GM06990 (cell line): ENCODE data around the gene GRM4.

ENCODE experiments used
- DNase-seq: peaks from one replicate; pipeline ENCODE4 v3.0.0-alpha.2; 2011; ENCODE audit not compliant: insufficient read length; ENCODE audit errors: extremely low read depth
- H3K27me3 ChIP-seq: replicated peaks from 2 replicates; pipeline ENCODE4 v1.6.0; 2011; ENCODE audit warnings: low read length; ENCODE audit not compliant: control insufficient read depth, insufficient read depth
- H3K36me3 ChIP-seq: 2 replicates; pipeline ENCODE4 v1.5.1; 2011; ENCODE audit warnings: low read length; ENCODE audit not compliant: control insufficient read depth, insufficient read depth
- H3K4me3 ChIP-seq: replicated peaks from 2 replicates; pipeline ENCODE4 v1.5.1; 2011; ENCODE audit warnings: low read depth, mild to moderate bottlenecking, control low read depth, low read length
- TF ChIP-seq, protein P1 (sequence below): IDR thresholded peaks from 2 replicates; pipeline ENCODE4 v1.5.1; 2011; ENCODE audit warnings: low read length, control low read depth, mild to moderate bottlenecking, inconsistent platforms; ENCODE audit not compliant: insufficient read depth, poor library complexity, severe bottlenecking

Gene GRM4

DNA sequence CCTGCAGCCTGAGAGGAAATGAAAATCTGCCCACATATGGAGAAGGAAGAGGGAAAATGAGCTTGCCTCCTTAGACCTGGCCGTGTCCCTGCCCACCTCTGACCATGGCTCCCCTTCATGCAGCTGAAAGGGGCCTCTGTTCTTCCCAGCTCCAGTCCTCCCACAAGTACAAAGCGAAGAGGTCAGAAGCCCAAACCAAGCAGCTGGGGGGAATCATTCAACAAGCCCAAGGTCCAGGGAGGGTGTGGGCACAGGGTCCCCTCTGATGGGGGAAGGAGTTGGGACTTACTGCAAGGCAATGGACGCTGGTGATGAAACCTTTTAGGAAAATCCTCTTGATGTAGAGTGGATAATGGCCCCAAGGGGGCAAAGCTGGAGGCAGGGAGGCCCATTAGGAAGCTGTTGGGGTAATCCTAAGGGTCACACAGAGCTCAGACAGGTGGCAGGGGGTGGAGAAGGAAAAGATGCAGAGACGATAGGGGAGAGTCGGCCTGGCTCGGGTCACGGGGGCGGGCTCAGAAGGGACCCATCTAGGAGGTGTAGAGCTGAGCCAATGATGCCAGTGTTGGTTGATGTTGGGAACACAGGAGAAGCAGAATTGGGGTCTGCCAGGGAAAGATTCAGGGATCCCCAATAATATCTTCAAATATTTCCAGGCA, 16.1 kb upstream of the GRM4 start:
- no peak overlapping the region for H3K4me3 ChIP-seq
- TF ChIP-seq, protein P1, sequence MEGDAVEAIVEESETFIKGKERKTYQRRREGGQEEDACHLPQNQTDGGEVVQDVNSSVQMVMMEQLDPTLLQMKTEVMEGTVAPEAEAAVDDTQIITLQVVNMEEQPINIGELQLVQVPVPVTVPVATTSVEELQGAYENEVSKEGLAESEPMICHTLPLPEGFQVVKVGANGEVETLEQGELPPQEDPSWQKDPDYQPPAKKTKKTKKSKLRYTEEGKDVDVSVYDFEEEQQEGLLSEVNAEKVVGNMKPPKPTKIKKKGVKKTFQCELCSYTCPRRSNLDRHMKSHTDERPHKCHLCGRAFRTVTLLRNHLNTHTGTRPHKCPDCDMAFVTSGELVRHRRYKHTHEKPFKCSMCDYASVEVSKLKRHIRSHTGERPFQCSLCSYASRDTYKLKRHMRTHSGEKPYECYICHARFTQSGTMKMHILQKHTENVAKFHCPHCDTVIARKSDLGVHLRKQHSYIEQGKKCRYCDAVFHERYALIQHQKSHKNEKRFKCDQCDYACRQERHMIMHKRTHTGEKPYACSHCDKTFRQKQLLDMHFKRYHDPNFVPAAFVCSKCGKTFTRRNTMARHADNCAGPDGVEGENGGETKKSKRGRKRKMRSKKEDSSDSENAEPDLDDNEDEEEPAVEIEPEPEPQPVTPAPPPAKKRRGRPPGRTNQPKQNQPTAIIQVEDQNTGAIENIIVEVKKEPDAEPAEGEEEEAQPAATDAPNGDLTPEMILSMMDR = no peak
- H3K36me3 ChIP-seq = no peaks in the 10 kb centered on the region
- no peak for DNase-seq
- H3K27me3 ChIP-seq = no peaks in the 10 kb centered on the region

DNA sequence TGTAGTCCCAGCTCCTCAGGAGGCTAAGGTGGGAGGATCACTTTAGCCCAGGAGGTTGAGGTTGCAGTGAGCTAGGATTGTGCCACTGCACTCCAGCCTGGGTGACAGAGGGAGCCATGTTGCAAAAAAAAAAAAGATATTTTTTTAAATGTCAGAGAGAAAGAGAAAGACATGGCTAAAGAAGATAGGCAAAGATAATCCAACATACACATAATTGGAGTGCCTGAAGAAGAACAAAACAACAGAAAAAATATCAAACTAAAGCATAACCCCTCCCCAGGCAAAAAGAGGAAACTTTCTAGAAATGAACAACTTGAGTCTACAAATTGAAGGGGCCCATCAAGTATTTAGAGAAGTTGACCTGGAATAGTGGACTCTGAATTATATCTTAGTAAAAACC, 14.0 kb upstream of the GRM4 start:
- no peak overlapping the region for H3K4me3 ChIP-seq
- no peaks in the 10 kb centered on the region for H3K36me3 ChIP-seq
- TF ChIP-seq, protein P1 = no peak
- DNase-seq = no peak
- H3K27me3 ChIP-seq = no peaks in the 10 kb centered on the region; the same call in 1 of the 2 replicates

DNA sequence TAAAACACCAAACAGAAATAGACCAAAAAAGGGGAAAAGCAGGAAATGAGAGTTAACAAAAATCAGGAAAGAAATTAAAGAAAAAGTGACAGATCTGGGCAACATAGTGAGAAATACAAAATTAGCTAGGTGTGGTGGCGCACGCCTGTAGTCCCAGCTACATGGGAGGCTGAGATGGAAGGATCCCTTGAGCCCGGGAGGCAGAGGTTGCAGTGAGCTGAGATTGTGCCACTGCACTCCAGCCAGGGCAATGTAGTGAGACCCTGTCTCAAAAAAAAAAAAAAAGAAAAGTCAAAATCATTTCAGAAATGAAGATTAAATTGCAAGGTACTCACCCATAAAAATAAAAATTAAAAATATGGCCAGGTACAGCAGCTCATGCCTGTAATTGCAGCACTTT, 13.0 kb upstream of the GRM4 start:
- DNase-seq = no peak
- peaks cover 2% of the 10 kb centered on the region; the same call in 1 of the 2 replicates for H3K27me3 ChIP-seq
- TF ChIP-seq, protein P1 = no peak
- H3K4me3 ChIP-seq = no peak overlapping the region
- no peaks in the 10 kb centered on the region for H3K36me3 ChIP-seq

DNA sequence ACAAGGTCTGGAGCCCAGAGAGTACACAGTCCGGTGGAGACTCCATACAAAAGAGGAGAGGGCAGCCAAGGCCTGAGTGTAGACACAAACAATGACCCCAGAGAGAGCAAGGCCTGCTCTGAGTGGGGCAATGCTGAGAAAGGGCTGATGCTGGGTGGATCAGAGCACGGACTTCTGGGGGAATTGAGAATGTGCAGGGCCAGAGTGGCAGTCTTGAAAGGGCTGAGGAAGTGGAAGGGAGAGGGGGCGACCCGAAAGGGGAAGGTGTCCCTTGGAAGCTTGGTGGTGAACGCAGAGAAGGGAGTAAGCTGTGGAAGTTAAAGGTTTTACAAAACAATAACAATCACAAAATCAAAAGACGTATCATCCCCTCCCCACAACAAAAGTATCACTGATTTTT, 12.0 kb upstream of the GRM4 start:
- no peak for DNase-seq
- H3K36me3 ChIP-seq = no peaks in the 10 kb centered on the region
- H3K4me3 ChIP-seq = no peak overlapping the region
- TF ChIP-seq, protein P1 = no peak
- peaks cover 2% of the 10 kb centered on the region; the same call in 1 of the 2 replicates for H3K27me3 ChIP-seq

DNA sequence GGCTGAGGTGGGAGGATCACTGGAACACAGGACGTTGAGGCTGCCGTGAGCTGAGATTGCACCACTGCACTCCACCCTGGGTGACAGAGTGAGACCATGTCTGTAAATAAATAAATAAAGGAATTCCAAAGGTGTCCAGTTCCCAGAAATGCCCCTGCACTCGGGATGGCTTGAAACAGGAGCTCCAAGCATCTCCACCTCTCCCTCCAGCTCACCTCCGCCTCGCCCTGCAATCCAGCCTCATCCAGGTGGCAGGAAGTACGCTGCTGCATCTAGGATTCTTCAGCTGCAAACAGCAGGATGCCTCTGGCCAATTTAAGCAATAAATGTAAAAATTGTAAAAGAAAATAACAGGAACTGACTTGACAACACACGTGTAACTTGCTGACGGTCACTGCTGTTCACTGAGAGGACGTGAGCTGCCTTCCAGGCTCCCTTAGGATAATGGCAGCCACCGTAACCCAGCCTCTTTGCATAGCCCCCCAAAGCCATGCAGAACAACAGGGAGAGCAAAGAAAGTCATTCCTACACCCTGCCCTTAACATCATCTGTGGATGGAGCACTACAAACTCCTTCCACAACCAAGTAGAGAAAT, 11.4 kb upstream of the GRM4 start:
- Histone ChIP-seq H3K36me3 (no peaks in the 10 kb centered on the region), H3K27me3 (peaks cover 2% of the 10 kb centered on the region; the same call in 1 of the 2 replicates)
- DNase-seq = no peak

More for the DNA sequence above, 11.4 kb upstream of the GRM4 start:
- TF ChIP-seq, protein P1 = no peak
- no peak overlapping the region for H3K4me3 ChIP-seq
